GM21447 (cell line): ENCODE data around the gene LY6G6F.

ENCODE experiments used
- ATAC-seq: cut with Tn5 transposase; IDR thresholded peaks from one replicate; pipeline ENCODE4 v1.9.1; 2021; ENCODE audit not compliant: unreplicated experiment

LY6G6F gene, protein sequence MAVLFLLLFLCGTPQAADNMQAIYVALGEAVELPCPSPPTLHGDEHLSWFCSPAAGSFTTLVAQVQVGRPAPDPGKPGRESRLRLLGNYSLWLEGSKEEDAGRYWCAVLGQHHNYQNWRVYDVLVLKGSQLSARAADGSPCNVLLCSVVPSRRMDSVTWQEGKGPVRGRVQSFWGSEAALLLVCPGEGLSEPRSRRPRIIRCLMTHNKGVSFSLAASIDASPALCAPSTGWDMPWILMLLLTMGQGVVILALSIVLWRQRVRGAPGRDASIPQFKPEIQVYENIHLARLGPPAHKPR

DNA sequence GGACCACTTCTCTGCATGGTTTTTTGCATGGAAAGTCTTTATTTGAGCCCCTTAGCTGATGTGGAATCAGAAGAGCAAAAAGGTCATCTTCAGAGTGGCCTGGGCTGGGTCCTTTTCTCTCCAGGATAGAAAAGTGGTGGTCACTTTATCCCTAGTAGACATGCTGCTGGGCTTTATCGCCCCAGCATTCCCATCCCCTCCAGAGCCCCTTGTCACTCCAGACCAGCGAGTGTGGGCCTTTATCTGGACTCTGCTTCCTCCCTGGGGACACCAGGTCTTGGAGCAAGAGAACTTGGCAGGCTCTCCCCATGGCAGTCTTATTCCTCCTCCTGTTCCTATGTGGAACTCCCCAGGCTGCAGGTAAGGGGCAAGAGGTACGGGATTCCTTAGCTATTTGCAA is at the start of gene LY6G6F:
TSS of gene LY6G6F (plus strand) at position 268 of the 400 bp plus-strand sequence. CDS start at position 309, 41 bp downstream.
- no peak for ATAC-seq

DNA sequence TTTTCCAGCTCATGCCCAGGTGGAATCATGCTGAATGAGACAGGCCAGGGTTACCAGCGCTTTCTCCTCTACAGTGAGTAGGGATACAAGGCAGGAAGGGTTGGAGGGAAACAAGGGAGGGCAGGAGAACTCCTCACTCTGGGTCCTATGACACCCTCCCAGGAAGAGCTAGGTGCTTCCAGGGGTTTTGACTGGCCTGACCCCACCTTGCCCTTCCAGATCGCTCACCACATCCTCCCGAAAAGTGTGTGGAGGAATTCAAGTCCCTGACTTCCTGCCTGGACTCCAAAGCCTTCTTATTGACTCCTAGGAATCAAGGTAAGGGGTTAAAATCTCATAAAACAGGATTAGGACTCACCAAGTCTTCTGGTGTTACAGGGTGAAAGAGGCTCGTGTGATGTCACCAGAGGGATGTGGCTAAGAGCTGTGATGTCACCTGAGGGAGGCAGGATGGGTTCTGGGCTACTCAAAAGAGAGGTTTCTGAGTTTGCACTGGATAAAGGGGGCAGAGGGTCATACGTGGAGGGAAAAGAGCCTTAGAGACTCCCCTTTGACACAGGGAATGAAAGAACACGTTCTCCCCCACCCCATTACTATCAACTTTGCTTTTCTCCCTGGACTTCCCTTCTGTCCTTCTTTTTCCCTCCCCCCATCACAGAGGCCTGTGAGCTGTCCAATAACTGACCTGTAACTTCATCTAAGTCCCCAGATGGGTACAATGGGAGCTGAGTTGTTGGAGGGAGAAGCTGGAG is 49.1 kb upstream of the LY6G6F start:
- ATAC-seq, result no peak

DNA sequence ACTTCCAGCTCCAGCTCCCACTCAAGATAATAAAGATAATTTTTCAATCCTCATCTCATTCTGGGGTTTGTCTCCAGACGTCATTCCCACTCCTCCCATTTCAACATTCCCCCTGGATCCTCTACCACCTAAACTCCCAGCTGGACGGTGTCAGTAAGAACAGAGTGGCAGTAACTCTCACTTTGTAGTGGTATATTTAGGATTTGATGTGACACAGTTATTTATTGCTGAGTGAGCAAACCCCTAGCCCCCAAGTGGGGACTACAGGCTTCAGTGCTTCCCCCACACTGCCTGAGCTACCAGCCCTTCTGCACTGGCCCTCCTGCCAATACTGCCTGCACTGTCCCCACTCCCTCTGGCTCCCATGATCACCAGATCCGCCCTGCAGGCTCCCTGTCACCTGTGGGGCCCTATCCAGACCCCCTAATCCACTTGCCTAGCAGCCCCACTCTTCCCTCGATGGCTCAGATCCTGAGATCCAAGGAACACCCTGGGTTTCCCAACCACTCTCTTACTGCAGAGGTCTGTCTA is 48.4 kb upstream of the LY6G6F start:
- no peak for ATAC-seq

DNA sequence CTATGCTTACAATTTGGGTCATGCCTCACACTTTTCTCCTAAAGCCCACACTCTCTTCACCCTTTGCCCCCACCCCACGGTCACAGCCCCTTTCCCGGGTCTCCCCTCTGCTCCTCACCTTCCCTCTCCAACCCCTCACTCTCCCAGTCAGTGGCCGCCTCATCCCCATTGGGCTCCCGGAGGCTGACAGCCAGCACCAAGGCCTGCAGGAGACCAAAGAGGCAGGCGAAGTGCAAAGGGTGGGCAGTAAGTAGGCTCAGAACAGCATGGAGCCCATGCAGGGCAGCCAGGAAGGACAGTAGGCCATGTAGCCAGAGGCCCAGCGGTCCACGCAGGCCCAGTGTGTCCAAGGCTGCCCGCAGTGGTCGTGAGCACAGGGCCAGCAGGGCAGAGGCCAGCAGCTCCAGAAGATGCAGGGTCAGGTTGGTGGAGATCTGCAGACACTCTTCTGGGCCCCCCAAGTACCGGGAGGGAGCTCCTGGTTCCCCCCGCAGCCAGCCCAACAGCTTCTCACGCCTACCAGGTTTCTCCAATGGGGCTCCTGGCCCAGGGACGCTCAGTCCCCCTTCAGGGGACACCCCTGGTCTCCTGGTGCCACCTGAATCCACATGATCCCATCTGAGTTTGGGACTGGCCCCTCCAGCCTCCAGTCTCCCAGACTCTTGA is 47.5 kb upstream of the LY6G6F start:
- ATAC-seq, result no peak

DNA sequence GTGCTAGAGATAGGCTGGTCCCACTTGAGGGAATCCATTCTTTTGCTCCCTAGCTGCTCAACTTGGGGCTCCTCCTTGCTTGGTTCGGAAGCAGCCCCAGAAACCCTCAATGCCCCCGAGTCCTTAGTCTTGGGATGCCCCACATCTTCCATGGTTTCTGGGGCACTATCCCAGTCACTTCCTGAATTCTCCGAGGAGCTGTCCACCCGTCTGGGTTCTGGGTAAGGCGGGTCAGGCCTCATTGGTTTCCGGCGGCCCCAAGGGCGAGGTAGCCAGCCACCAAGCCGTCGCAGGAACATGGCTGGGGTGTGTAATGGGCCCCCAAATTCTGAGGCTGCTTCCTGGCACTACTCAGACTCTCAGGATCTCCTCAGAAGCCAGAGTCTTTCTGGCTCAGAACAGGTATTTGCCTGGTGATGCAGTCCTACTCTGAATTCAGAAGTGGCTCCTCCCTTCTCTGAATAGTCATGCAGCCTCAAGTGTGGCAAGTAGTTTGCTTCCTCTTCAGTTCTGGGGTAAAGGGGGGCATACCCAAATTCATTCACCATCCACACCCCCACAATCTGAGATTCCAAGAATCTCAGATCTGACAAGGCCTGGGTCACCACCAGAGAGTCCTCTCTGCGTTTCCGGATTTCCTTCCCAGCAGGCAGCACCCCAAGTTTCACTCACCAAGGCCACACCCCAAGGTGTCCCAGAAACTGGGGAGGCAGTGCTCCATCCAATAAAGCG is 46.9 kb upstream of the LY6G6F start:
- ATAC-seq, result no peak

DNA sequence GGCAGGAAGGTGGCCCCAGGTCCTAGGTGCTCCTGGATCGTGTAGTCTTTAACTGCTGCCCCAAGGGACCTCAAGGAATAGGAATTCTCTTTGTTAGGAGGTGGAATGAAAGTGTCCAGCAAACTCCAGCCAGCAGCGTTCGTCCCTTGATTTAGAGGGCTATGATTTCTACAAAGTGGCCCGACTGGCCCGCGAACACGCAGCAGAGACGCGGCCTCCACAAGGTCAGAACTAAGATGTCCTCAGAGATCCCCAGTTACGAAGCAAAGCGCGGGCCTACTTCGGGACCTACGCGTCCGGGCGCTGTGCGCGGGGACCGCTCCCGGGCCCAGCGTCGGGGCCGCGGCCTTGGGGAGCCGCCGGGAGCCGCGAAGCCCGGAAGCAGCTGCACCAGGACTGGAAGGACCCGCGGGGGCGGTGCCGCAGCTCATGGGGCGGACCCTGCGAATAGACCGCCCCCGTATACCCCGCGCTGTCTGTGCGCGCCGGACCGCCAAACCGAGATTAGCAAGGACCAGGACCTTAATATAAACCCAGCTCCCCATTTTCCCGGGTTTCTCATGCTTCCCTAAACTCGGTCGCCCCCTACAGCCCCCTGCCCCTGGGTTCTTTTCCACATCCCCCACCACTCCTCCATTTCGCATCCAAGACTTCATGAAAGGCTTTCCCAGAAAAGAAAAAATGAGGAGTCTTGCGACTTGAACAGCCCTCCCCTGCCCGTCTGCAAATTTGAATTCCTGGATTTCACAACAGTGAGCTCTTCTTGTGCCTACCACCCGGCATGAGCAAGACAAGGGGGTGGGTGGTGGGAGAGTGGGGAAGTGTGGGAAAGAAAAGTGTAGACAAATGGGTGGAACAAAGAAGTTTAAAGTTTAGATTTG is 46.0 kb upstream of the LY6G6F start, which contains the start of gene C6orf47:
TSS of gene C6orf47 (minus strand) at position 398 of the 881 bp plus-strand sequence. CDS start 831 bp downstream, outside the sequence.
- no peak for ATAC-seq

DNA sequence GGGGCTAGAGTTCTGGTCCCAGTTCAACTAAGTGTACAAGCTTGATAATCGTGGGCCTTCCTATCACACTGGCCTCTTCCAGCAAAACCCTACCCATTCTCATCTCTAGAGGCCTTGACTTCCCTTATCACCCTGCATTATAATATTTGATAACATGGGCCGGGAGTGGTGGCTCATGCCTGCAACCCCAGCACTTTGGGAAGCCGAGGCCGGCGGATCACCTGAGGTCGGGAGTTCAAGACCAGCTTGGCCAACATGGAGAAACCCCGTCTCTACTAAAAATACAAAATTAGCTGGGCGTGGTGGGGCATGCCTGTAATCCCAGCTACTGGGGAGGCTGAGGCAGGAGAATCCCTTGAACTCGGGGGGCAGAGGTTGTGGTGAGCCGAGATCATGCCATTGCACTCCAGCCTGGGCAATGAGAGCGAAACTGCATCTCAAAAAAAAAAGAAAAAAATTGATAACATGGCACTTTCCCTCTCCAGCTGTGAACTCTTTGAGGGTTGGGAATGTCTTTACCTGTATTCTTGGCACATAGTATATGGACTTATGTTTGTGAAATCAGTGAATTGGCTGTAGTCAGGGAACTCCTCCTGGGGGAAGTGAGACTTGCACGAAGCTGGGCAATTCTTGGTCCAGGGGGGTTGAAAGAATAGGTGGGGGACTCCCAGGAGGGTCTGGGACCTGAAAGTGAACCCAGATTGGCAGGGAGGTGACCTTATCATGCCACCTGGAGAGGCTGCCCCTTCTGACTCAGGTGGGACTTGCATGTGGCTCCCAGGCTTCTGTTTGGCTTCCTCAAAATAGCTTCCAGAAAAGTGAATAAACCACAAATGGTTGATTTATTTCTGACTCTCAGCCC is 45.2 kb upstream of the LY6G6F start:
- ATAC-seq, result no peak

DNA sequence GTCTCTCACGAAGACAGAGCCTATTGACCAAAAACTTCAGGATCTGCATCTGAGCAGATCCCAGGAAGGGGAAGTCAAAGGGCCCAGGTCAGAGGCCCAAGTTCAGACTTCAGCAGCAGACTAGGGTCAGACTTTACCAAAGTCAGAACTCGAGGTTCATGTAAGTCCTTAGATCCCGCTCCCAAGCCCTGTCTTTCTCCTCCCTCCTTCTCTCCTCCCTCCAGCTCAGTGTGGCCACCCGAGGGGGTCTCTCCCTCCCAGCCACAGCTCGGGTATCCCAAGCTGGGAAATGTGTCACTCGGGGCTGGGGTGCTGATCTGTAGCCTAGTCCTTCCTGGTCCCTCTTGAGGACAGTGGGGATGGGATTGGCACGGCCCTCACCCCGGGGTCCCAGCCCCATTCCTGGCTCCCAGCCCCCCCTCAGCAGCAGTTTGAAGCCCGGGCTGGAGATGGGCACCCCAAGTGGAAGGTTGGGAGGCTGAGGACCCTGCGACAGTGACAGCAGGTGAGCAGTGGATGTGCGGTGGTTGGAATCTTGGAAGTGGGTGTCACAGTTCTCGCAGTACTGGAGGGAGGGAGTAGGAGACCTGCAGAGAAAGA is 44.4 kb upstream of the LY6G6F start:
- no peak for ATAC-seq

DNA sequence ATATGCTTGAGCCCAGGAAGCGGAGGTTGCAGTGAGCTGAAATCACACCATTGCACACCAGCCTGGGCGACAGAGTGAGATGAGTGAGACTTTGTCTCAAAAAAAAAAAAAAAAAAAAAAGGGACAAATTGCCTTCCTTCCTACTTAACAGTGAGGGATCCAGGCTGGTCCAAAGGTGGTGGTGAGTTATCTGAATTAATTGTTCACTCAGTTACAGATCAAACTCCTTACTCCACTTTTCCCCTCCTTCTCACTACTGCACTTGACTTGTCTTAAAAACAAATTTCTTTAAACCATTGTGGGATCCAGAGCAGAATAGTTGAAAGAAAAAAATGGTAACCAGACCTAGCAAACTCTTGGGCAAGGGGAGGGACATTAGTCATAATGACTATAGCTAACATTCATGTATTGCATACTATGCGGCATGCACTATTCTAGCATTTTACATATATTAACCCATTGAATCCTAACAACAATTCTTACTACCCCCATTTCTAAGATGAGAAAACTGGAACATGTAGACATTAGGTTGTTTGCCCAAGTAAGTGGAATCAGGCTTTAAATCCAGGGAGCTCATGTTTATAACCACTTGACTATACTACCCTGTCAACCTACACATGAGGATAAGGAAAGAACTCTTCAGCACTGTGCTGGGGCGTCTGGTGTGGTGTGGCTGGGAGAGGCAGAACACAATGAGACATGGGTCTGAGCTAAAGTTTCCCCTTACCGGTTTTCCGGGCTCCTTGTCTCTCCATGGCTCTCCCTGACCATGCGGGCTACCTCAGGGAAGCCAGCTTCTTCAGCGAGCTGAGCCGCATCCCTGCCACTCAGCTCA is 43.3 kb upstream of the LY6G6F start:
- no peak for ATAC-seq

DNA sequence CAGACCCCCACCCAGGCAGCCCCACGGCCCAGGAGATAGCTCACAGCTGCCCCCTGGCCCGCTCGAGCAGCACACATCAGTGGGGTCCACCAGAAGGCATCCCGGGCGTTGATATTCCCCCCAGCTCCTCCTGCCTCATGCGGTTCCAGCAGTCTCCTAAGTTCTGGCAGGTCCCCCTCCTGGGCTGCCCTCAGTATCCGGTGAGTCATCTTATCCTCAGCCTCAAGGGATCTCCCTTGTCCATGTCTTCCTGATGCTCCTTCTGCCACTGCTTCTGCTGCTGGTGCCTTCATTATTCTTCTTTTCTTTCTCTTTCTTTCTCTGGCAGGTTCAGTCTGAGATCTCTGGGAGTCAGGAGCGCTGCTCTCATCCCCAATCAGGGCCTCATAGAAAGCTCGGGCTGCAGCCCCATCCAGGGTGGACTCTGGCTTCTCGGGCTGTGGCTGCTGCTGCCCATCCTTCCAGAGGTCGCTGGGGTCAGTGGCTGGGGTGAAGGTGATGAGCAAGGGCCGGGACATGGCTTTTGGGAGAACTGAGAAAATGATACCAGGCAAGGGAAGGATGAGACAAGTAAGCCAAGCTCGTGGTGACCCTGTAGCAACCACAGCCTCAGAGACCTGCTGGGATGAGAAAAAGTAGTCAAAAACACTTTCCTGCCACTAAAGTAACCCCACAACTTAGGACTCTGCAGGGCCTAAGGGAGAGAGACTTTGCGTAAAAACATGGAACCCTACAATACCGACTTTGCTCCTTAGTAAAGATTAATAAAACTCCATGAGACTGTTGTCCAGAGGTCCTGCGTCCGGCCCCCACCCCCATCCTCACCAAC is 42.5 kb upstream of the LY6G6F start:
- no peak for ATAC-seq

DNA sequence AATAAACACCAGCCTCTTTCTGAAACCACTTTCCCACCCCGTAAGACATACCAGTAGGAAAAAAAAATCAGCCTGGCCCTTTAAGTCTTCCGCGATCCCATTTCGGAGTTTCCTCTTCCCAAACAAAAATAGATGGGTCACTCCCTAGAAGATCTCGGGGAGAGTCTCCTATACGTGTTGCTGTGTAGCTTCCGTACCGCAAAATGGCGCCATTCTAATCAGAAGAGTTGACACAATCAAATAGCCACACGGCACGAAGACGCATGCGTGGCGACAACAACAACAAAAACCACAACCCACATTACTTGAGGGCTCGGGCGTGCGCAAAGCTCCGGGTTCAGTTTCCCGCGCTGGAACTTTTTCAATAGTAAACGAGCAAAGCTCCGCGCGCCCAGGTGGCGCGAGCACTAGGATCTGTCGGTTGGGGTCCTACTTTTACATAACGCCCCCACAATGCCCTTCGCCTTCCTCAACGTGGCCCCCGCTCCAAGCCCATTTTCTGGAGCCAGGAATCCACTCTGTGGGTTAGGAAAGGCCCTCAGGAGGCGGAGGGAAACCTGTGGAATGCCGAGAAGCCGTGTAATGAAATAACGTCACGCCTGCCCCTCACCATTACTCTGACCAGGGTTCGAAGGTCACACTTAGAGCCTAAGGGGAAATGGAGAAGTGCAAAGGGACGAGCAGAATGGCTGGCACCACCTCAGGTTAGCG is 41.7 kb upstream of the LY6G6F start, which contains the start of gene GPANK1:
TSS of gene GPANK1 (minus strand) at position 208 of the 711 bp plus-strand sequence. CDS start 519 bp downstream, outside the sequence.
- ATAC-seq, result peak; percentile 30

DNA sequence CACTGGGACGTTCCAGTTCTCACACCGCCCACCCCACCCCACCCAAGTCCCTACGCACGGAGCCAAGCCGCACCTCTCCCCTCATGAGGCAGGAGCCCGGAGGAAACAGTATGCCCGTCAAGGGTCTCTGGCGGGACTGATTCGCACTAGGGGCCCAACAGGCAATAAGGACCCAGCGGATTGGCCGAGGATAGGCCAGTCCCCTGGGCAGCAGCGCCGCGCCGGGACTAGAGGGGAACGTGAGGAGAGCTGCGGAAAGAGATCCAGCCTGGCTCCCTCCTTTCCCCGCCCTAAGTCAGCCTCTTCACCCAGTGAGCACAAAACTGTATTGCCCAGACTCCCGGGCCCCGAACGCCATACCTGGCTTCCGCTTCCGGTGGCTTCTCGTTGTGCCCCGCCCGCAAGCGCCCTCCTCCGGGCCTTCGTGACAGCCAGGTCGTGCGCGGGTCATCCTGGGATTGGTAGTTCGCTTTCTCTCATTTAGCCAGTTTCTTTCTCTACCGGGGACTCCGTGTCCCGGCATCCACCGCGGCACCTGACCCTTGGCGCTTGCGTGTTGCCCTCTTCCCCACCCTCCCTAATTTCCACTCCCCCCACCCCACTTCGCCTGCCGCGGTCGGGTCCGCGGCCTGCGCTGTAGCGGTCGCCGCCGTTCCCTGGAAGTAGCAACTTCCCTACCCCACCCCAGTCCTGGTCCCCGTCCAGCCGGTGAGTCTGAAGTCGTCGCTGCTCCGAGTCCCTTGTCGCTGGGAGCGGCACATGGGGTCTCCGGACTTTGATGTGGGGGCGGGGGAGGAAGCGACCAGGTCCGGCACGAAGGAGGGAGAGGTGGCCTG is 40.9 kb upstream of the LY6G6F start, which contains the start of gene CSNK2B:
TSS of gene CSNK2B (plus strand) at position 580 of the 836 bp plus-strand sequence. CDS start 752 bp downstream, outside the sequence.
- ATAC-seq, result peak; percentile 73

DNA sequence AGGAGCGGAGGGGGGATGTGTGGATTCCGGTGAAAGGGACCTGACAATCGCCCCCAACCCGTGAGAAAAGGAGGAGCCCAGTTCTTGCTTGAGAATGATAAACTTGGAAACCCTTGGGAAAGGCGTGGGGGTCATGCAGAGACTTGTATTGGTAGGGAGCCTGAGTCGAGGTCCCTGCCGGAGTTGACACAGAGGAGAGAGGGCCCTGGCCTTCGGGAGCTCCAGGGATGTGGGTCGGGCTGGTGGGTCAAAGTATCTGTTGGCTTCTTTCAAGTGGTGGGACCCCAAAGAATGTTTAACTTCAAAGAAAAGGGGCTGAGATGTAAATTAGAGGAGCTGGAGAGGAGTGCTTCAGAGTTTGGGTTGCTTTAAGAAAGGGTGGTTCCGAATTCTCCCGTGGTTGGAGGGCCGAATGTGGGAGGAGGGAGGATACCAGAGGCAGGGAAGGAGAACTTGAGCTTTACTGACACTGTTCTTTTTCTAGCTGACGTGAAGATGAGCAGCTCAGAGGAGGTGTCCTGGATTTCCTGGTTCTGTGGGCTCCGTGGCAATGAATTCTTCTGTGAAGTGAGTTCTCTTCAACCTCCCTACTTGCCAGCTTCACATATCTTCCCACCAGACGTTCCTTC is 40.2 kb upstream of the LY6G6F start:
- no peak for ATAC-seq

DNA sequence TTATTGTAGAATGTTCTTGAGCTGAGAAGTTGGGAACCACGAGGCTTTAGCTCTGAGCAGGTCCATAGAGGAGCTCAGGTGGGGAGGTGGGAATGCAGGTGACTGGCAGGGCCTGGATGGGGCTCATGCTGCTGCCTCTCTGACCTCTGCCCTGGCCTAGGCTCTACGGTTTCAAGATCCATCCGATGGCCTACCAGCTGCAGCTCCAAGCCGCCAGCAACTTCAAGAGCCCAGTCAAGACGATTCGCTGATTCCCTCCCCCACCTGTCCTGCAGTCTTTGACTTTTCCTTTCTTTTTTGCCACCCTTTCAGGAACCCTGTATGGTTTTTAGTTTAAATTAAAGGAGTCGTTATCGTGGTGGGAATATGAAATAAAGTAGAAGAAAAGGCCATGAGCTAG is 37.0 kb upstream of the LY6G6F start, which contains the start of gene LY6G5B:
TSS of gene LY6G5B (plus strand) at position 301 of the 400 bp plus-strand sequence. CDS start 975 bp downstream, outside the sequence.
- no peak for ATAC-seq
